ENCODE measurements around the gene CRLF2. TPM values are rescaled to one million over a fixed set of nuclear protein-coding genes. Genes with fewer than 3 reads are reported as not detected.

CRLF2 gene
- total RNA-seq, 1 experiment from 2014 or later = not detected

DNA sequence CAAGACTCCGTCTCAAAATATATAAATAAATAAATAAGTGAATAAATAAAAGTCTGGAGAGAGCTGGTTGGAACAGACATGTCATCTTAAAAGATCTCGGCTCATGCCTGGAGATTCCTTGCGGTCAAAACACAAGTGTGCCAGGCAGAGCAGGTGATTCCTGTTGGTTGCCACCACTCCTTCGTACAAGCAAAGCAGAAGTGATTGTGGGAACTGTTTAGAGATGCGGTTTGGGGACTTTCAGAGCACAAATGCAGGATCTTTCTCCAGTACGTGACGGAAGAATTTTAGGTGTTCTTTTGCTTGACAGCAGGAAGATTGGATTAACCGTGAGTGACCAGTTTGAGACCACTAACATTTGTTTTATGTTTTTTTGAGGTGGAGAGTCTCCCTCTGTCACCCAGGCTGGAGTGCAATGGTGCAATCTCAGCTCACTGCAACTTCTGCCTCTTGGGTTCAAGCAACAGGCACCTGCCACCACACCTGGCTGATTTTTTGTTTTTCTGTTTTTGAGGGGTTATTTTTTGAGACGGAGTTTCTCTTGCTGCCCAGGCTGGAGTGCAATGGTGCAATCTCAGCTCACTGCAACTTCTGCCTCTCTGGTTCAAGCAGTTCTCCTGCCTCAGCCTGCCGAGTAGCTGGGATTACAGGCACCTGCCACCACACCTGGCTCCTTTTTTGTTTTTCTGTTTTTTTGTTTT lies 2.8 kb upstream of the CRLF2 start:
- H3K27me3 Mint-ChIP-seq (ENCODE audit: low read depth) = no peaks in the 10 kb centered on the region
- H3K9me3 Mint-ChIP-seq = peaks cover 14% of the 10 kb centered on the region; the same call in 1 of the 2 replicates
- ATAC-seq = no peak
- H3K4me3 Mint-ChIP-seq = no peak overlapping the region
- no peaks in the 10 kb centered on the region for H3K36me3 Mint-ChIP-seq
- ChIA-PET POLR2A (no interaction called here), CTCF (no interaction called here)
- DNase-seq (ENCODE audit: low spot score) = no peak
- TF ChIP-seq NFE2L1 (CRISPR knock-in tag; IDR thresholded peaks at IDR 0.05) = no peak
- no peak for TF ChIP-seq ESRRA (CRISPR knock-in tag; IDR thresholded peaks at IDR 0.05; ENCODE audit: borderline replicate concordance)
- TF ChIP-seq ZBTB21 (CRISPR knock-in tag; IDR thresholded peaks at IDR 0.05; ENCODE audit: borderline replicate concordance) = no peak
- TF ChIP-seq, protein P1, sequence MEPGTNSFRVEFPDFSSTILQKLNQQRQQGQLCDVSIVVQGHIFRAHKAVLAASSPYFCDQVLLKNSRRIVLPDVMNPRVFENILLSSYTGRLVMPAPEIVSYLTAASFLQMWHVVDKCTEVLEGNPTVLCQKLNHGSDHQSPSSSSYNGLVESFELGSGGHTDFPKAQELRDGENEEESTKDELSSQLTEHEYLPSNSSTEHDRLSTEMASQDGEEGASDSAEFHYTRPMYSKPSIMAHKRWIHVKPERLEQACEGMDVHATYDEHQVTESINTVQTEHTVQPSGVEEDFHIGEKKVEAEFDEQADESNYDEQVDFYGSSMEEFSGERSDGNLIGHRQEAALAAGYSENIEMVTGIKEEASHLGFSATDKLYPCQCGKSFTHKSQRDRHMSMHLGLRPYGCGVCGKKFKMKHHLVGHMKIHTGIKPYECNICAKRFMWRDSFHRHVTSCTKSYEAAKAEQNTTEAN (CRISPR knock-in tag; IDR thresholded peaks at IDR 0.05) = no peak
- TF ChIP-seq GABPB1 (CRISPR knock-in tag; IDR thresholded peaks at IDR 0.05) = no peak
- H3K4me1 Mint-ChIP-seq = no peaks in the 10 kb centered on the region; the same call in 1 of the 2 replicates
- no peak overlapping the region for H3K27ac Mint-ChIP-seq

DNA sequence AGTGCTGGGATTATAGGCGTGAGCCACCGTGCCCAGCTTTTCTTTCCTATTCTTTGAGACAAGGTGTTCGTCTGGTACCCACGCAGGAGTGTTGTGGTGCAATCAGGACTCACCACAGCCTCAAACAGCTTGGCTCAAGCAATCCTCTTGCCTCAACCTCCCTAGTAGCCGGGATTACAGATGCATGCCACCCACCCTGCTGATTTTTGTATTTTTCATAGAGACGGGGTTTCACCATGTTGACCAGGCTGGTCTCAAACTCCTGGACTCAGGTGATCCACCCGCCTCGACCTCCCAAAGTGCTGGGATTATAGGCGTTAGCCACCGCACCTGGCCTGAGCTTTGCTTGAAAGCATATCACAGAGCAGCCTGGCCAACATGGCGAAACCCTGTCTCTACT lies 1.5 kb upstream of the CRLF2 start:
- DNase-seq (ENCODE audit: low spot score) = no peak
- H3K36me3 Mint-ChIP-seq = no peaks in the 10 kb centered on the region
- H3K4me3 Mint-ChIP-seq = no peak overlapping the region
- no peak for ATAC-seq
- no peaks in the 10 kb centered on the region; the same call in 1 of the 2 replicates for H3K4me1 Mint-ChIP-seq
- H3K9me3 Mint-ChIP-seq = peaks cover 14% of the 10 kb centered on the region; the same call in 1 of the 2 replicates
- H3K27ac Mint-ChIP-seq = no peak overlapping the region
- ChIA-PET CTCF (no interaction called here), POLR2A (no interaction called here)
- no peaks in the 10 kb centered on the region for H3K27me3 Mint-ChIP-seq (ENCODE audit: low read depth)
- TF ChIP-seq ZNF423 (CRISPR knock-in tag; IDR thresholded peaks at IDR 0.05) = no peak
- no peak for TF ChIP-seq PRRX2 (CRISPR knock-in tag; IDR thresholded peaks at IDR 0.05)
- no peak for TF ChIP-seq ZNF416 (CRISPR knock-in tag; IDR thresholded peaks at IDR 0.05)
- TF ChIP-seq, protein P2, sequence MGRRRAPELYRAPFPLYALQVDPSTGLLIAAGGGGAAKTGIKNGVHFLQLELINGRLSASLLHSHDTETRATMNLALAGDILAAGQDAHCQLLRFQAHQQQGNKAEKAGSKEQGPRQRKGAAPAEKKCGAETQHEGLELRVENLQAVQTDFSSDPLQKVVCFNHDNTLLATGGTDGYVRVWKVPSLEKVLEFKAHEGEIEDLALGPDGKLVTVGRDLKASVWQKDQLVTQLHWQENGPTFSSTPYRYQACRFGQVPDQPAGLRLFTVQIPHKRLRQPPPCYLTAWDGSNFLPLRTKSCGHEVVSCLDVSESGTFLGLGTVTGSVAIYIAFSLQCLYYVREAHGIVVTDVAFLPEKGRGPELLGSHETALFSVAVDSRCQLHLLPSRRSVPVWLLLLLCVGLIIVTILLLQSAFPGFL (CRISPR knock-in tag; IDR thresholded peaks at IDR 0.05; ENCODE audit: borderline replicate concordance) = no peak
- TF ChIP-seq ETV6 (CRISPR knock-in tag; IDR thresholded peaks at IDR 0.05) = no peak
- TF ChIP-seq RORB (CRISPR knock-in tag; IDR thresholded peaks at IDR 0.05) = no peak
- no peak for TF ChIP-seq ZNF317 (CRISPR knock-in tag; IDR thresholded peaks at IDR 0.05; ENCODE audit: borderline replicate concordance, low read depth)
- TF ChIP-seq, protein P3, sequence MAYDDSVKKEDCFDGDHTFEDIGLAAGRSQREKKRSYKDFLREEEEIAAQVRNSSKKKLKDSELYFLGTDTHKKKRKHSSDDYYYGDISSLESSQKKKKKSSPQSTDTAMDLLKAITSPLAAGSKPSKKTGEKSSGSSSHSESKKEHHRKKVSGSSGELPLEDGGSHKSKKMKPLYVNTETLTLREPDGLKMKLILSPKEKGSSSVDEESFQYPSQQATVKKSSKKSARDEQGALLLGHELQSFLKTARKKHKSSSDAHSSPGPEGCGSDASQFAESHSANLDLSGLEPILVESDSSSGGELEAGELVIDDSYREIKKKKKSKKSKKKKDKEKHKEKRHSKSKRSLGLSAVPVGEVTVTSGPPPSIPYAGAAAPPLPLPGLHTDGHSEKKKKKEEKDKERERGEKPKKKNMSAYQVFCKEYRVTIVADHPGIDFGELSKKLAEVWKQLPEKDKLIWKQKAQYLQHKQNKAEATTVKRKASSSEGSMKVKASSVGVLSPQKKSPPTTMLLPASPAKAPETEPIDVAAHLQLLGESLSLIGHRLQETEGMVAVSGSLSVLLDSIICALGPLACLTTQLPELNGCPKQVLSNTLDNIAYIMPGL (CRISPR knock-in tag; IDR thresholded peaks at IDR 0.05) = no peak

DNA sequence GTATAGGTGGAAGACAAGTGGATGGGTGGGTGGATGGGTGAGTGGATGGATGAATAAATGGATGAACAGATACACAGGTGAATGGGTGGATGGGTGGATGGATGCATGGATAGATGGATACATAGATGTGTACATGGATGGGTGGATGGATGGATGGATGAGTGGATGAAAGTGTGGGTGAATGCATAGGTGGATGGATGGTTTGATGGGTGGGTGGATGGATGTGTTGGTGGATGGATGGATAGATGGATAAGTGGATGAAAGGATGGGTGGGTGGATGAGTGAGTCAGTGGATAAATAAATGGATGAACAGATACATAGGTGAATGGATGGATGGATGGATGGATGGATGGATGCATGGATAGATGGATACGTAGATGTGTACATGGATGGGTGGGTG lies 1.6 kb downstream of the CRLF2 start:
- H3K4me1 Mint-ChIP-seq = peaks cover 7% of the 10 kb centered on the region
- CTCF ChIA-PET = no interaction called here
- TF ChIP-seq, protein P4, sequence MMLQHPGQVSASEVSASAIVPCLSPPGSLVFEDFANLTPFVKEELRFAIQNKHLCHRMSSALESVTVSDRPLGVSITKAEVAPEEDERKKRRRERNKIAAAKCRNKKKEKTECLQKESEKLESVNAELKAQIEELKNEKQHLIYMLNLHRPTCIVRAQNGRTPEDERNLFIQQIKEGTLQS (CRISPR knock-in tag; conservative IDR thresholded peaks at IDR 0.05) = no peak
- no peak for TF ChIP-seq FOXP1 (CRISPR knock-in tag; IDR thresholded peaks at IDR 0.05; ENCODE audit: borderline replicate concordance)
- TF ChIP-seq GTF2I (CRISPR knock-in tag; conservative IDR thresholded peaks at IDR 0.05) = no peak
- TF ChIP-seq, protein P5, sequence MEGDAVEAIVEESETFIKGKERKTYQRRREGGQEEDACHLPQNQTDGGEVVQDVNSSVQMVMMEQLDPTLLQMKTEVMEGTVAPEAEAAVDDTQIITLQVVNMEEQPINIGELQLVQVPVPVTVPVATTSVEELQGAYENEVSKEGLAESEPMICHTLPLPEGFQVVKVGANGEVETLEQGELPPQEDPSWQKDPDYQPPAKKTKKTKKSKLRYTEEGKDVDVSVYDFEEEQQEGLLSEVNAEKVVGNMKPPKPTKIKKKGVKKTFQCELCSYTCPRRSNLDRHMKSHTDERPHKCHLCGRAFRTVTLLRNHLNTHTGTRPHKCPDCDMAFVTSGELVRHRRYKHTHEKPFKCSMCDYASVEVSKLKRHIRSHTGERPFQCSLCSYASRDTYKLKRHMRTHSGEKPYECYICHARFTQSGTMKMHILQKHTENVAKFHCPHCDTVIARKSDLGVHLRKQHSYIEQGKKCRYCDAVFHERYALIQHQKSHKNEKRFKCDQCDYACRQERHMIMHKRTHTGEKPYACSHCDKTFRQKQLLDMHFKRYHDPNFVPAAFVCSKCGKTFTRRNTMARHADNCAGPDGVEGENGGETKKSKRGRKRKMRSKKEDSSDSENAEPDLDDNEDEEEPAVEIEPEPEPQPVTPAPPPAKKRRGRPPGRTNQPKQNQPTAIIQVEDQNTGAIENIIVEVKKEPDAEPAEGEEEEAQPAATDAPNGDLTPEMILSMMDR (IDR thresholded peaks at IDR 0.05) = no peak
- TF ChIP-seq CREM (CRISPR knock-in tag; IDR thresholded peaks at IDR 0.05) = no peak
- TF ChIP-seq TCF7 (CRISPR knock-in tag; IDR thresholded peaks at IDR 0.05; ENCODE audit: low read depth) = no peak
- TF ChIP-seq NFATC4 (CRISPR knock-in tag; IDR thresholded peaks at IDR 0.05) = no peak
- no peak for TF ChIP-seq CBFB (CRISPR knock-in tag; IDR thresholded peaks at IDR 0.05; ENCODE audit: low read depth)
- TF ChIP-seq, protein P6, sequence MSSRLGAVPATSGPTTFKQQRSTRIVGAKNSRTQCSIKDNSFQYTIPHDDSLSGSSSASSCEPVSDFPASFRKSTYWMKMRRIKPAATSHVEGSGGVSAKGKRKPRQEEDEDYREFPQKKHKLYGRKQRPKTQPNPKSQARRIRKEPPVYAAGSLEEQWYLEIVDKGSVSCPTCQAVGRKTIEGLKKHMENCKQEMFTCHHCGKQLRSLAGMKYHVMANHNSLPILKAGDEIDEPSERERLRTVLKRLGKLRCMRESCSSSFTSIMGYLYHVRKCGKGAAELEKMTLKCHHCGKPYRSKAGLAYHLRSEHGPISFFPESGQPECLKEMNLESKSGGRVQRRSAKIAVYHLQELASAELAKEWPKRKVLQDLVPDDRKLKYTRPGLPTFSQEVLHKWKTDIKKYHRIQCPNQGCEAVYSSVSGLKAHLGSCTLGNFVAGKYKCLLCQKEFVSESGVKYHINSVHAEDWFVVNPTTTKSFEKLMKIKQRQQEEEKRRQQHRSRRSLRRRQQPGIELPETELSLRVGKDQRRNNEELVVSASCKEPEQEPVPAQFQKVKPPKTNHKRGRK (CRISPR knock-in tag; IDR thresholded peaks at IDR 0.05; ENCODE audit: borderline replicate concordance) = no peak
- no peaks in the 10 kb centered on the region for H3K36me3 Mint-ChIP-seq
- POLR2A ChIA-PET = no interaction called here
- peaks cover 14% of the 10 kb centered on the region; the same call in 1 of the 2 replicates for H3K9me3 Mint-ChIP-seq
- H3K27me3 Mint-ChIP-seq (ENCODE audit: low read depth) = no peaks in the 10 kb centered on the region
- H3K27ac Mint-ChIP-seq = no peak overlapping the region
- ATAC-seq (no peak), DNase-seq (ENCODE audit: low spot score) (no peak)
- H3K4me3 Mint-ChIP-seq = no peak overlapping the region
